Measurements from ENCODE around the gene KLC1.
"Not testable (repeated sequence)": the region's sequence is repeated elsewhere in the genome, so short reads cannot be mapped to it uniquely, and the experiment has no call there.

Gene KLC1

GRCh38 chr14:103625356-103626095, 3.5 kb upstream of the KLC1 start:
- DNase-seq (ENCODE audit: low read depth): no peak

- no peak for DNase-seq (ENCODE audit: low read depth)
These were observed 2.7 kb upstream of the KLC1 start for GRCh38 chr14:103626146-103626850.

- DNase-seq (ENCODE audit: low read depth): no peak
These were observed 1.7 kb upstream of the KLC1 start for GRCh38 chr14:103627073-103628025.

DNA sequence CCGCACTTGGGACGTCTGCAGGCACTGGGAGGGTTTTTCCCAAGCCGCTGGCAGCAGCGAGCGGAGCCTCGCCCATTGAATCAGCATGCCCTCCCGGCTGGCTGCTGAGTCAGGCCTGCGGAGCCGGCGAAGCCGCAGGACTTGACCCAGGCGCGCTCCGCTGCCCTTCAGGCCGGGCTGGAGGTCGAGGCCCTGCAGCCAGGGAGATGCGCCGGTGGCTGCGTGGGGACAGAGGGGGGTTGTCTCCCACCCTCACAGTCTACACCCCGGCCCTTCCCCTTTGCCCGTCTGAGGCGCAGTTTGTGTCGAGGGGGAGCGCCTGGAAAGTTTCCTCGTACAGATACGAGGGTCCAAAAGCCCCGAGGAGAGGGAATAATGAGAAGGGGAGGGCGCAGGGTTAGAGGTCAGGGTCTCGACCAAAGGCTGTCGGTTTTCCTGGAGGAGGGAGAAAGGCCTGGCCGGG, 759 bp upstream of the KLC1 start:
- peak; percentile 78 for DNase-seq (ENCODE audit: low read depth)

DNA sequence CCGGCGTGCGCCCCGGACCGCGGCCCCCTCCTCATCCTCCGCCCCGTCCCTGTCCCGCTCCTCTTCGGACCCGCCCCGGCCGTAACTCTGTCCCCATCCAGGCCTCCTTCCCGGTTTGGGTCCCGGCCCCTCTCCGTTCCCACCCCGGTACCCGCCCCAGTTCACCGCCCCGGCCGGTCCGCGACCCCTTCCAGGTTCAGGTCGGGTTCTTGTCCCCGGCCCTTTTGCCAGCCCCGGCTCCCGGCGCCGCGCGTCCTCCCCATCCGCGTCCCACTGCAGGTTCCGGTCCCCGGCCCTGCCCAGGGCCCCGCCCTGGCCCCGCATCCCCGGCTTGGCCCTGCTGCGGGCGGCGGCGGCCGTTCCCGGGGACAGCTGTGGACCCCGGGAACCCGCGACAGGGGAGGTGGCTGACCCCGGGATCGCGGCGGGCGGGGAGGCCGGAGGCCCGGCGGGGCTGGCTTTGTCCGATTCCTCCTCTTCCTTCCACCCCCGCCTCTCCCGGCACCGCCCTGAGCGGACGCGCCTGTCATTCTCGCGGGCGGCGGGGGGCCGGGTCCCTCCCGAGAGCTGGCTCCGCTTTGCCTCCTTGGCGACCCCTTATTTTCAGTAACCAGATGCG, 601 bp downstream of the KLC1 start:
- no peak for DNase-seq (ENCODE audit: low read depth)

- DNase-seq (ENCODE audit: low read depth): no peak
These were observed 1.5 kb downstream of the KLC1 start for GRCh38 chr14:103630364-103631108.

DNA sequence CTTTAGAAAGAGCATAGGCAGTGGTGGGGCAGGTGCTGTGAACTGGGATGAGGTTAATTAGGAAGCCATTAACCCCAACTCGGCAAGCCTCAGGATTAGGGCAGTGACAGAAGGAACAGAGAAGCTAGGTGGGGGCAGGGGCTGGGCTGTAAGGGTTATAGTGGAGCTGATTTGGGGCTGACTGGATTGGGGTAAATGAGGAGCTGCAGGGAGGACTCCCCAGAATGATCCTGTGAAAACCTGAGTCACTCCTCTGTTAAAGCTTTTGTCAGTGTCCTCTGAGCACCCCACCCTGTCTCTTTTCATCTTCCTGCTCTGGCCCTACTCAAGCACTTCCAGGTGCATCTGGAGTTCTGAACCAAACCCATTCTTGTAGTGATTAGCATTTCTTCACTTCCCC, 4.4 kb downstream of the KLC1 start:
- DNase-seq (ENCODE audit: low read depth): no peak

DNA sequence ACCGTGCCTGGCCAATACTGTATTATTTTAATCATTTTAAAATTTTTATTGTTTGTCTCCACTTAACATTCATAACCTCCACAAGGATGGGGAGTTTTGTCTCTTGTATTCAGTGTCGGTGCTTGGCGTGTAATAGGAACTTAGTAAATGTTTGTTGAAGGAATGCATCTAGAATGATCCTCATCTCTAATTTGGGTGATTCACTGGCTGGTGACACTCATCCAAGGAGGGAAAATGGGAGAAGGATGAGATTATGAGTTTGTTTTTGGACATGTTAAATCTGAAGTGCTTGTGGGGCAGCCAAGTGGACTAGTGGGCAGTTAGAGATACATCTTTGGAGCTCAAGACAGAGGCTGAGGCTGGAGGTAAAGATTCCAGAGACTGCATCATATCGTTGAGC, 5.1 kb downstream of the KLC1 start:
- DNase-seq (ENCODE audit: low read depth): no peak

GRCh38 chr14:103638594-103638993, 9.6 kb downstream of the KLC1 start:
- no peak for DNase-seq (ENCODE audit: low read depth)

DNA sequence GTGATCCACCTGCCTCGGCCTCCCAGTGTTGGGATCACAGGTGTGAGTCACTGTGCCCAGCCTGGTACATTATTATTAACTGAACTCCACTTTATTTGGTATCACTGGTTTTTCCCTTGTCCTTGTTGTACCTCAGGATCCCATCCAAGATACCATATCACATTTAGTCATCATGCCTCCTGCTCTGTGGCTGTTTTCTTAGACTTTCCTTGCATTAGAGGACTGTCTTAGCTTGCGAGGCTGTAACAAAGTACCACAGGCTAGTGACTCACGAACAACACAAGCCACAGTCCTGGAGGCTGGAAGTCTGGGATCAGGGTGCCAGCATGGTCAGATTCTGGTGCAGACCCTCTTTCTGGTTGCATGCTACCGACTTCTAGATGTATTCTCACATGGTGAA, 12.2 kb downstream of the KLC1 start:
- peak; percentile 78 for DNase-seq (ENCODE audit: low read depth)

DNA sequence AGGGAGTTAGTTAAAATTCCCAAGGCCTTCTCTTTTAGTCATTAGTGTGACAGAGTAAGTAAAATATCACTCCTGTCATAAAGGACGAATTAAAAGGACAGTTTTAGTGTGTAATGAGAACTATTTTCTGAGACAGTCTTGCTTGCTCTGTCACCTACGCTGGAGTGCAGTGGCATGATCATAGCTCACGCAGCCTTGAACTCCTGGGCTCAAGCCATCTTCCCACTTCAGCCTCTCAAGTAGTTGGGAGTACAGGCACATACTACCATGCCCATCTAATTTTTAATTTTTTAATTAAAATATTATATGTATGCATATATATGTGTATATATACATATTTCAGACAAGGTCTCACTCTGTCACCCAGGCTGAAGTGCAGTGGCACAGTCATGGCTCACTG, 17.2 kb downstream of the KLC1 start:
- no peak for DNase-seq (ENCODE audit: low read depth)

- DNase-seq (ENCODE audit: low read depth): no peak
These were observed 20.0 kb downstream of the KLC1 start for GRCh38 chr14:103649001-103649400.

- DNase-seq (ENCODE audit: low read depth): no peak
These were observed 21.2 kb downstream of the KLC1 start for GRCh38 chr14:103650213-103650612.

GRCh38 chr14:103651585-103651984, 22.6 kb downstream of the KLC1 start:
- no peak for DNase-seq (ENCODE audit: low read depth)

- no peak for DNase-seq (ENCODE audit: low read depth)
These were observed 23.8 kb downstream of the KLC1 start for GRCh38 chr14:103652806-103653205.

GRCh38 chr14:103653336-103653735, 24.3 kb downstream of the KLC1 start:
- DNase-seq (ENCODE audit: low read depth): not testable (repeated sequence)

GRCh38 chr14:103653805-103654204, 24.8 kb downstream of the KLC1 start:
- no peak for DNase-seq (ENCODE audit: low read depth)

GRCh38 chr14:103654619-103655018, 25.6 kb downstream of the KLC1 start:
- DNase-seq (ENCODE audit: low read depth): no peak

DNA sequence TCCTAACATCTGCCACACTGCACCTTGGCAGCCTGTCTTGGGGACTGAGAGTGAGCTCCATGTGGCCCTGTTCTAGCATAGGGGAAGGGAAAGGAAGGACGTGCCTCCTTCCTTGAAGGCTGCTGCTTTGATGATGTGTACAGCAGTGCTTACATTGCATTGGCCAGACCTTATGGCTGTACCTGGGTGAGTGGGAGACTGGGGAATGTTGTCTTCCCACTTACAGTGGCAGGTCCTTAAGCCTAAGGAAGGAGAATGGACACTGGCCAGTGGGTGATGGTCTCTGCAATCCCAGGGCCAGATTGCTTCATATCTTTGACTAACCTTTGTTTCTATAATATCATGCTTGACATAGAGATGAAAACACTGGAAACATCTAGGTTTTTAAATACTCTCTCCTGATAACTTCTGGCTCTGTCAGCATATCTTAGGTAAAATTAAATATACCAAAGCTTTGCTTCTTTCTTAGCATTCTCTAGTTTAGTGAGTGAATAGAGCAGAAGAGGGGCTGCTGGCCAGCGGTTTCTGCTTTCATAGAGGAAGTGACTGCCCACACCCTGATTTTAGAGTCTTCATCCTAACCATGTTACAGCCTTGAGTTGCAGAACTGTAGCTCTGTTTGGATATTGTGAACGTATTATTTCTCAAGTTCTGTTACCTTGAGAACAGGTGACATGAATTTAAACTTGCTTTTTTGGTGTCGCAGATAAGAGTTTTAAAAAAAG, 27.2 kb downstream of the KLC1 start:
- DNase-seq (ENCODE audit: low read depth): peak; percentile 68

DNA sequence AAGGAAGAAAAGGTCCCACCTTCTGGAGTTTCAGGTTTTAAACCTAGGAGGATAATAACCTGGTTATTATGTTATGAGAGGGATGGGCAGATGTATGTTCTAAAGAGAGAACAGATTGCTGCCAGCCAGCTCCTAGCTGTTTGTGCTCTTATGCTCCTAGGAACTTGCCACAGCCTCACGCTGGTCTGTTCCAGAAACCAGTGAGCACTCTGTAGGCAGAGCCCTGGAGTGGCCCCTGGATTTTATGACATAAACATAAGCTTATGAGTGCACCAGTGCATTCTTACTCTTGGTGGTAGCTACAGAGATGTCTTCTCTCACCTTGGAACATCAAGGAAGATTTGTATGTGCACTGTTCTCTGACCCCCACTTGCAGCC, 27.7 kb downstream of the KLC1 start:
- no peak for DNase-seq (ENCODE audit: low read depth)

DNA sequence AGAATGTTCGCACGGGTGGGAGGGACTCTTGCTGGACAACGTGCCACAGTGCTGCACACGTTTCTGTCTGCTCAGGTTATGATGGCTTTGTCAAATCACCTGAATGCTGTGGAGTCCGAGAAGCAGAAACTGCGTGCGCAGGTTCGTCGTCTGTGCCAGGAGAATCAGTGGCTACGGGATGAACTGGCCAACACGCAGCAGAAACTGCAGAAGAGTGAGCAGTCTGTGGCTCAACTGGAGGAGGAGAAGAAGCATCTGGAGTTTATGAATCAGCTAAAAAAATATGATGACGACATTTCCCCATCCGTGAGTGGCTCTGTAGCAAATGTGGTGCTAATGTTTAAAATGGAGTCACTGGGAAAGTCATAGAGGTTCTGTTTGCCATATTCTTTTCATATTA, 28.5 kb downstream of the KLC1 start:
- DNase-seq (ENCODE audit: low read depth): peak; percentile 85

Data from amniotic epithelial cell (primary cell).